ENCODE data around the gene ZMIZ1. TPM values are rescaled to one million over a fixed set of nuclear protein-coding genes. Genes with fewer than 3 reads are reported as not detected.

The ZMIZ1 gene
- total RNA-seq, 1 experiment from 2014 or later = 22.3 TPM

DNA sequence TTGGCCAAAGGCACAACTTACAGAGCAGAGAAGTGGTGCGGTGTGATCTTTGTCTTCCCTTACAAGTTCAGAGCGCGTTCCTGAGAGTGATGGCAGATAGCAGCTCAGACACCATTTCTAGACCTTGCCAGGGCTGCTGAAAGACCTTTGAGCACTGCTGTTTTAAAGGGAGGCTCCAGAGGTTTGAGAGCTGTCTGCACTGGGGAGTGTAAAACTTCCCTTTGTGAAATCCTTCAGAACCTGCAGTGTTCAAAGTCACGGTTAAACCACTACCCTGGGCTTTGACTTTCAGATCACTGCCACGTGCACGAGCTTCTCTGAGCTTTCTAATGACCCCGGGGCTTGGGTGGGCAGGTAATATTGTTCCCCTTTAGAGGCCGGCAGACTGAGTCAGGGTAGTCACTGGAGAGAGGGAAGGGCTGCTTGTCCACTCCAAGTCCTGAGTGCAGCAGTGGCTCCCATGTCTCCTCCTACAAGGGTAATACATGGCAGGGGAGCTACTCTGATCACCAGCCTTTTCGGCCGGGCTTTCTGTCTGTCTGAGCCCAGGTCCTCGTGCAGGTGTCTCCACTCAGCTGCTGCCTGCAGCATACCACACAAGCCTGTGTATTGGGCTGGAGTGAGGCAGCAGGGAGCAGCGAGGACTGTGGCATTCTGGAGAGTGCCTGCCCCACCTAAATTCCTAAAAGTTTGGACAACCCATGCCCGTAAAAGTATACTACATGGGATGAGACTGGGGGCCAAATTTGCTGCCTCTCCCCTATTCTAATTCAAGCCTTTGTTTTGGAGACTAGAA is 63.3 kb downstream of the ZMIZ1 start:
- H3K4me1 ChIP-seq (replicated peaks) = peaks cover 50% of the 10 kb centered on the region
- H3K36me3 ChIP-seq = peaks cover 82% of the 10 kb centered on the region
- H3K27ac ChIP-seq = no peak overlapping the region
- no peaks in the 10 kb centered on the region for H3K27me3 ChIP-seq (replicated peaks)
- DNase-seq (ENCODE audit: low read depth in 1 of 2, low spot score in 2 of 2) = no peak
- no peak overlapping the region for H3K4me3 ChIP-seq
- no peaks in the 10 kb centered on the region for H3K9me3 ChIP-seq (replicated peaks)

DNA sequence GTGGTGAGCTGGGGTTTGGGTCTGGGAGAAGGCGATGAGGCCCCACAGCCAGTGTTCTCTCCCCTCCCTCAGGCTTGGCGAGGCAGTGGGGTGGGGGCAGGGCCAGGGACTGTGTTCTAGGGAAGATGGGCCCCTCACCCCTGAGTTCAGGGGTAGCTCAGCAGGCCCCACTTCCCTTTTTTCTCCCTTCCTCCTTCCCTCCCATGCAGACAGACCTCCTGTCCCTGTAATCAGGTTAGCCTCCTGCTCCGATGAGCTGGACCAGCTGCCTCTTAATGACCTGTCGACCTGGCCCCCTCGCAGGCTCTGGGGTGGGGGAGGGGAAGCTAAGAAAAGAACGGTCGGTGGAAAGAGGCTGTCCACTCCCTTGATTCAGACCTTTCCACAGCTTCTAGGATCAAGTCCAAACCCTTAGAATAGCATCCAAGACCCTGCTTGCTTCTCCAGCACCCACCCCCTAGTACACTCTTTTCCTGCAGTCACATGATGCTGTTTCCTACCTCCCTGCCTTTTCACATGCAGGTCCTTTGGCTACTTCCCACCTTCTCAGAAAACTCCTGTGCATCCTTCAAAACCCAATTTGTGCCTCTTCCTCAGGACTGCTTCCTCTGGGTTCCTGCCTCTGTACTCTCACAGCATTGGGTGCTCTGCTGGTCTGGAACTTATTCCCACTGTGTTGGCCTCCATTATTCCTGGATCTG is 64.1 kb downstream of the ZMIZ1 start:
- H3K27me3 ChIP-seq (replicated peaks) = no peaks in the 10 kb centered on the region
- peaks cover 50% of the 10 kb centered on the region for H3K4me1 ChIP-seq (replicated peaks)
- no peak for DNase-seq (ENCODE audit: low read depth in 1 of 2, low spot score in 2 of 2)
- H3K27ac ChIP-seq = no peak overlapping the region
- H3K4me3 ChIP-seq = no peak overlapping the region
- H3K36me3 ChIP-seq = peaks cover 83% of the 10 kb centered on the region
- no peaks in the 10 kb centered on the region for H3K9me3 ChIP-seq (replicated peaks)

DNA sequence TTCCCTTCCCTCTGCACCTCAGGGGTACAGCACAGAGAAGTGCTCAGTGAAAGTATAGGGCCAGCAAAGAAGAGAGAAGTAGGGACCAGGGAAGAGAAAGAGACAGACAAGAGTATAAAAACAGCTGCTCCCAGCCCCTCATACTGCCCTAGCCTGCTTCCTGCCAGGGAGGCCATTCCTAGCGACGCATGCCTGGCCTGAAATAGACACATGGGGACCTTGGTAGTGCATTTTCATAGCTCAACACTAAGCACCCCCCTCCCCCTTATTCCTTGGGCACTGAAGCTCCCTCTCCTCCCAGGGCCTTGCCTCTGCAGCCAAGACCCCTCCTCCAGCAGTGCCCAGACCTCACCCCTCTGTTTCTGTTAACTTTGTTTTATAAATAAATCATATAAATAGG is 64.7 kb downstream of the ZMIZ1 start:
- Histone ChIP-seq H3K9me3 (replicated peaks) (no peaks in the 10 kb centered on the region), H3K36me3 (peaks cover 83% of the 10 kb centered on the region), H3K27me3 (replicated peaks) (no peaks in the 10 kb centered on the region), H3K27ac (no peak overlapping the region), H3K4me1 (replicated peaks) (peaks cover 50% of the 10 kb centered on the region), H3K4me3 (no peak overlapping the region)
- DNase-seq (ENCODE audit: low read depth in 1 of 2, low spot score in 2 of 2) = no peak

DNA sequence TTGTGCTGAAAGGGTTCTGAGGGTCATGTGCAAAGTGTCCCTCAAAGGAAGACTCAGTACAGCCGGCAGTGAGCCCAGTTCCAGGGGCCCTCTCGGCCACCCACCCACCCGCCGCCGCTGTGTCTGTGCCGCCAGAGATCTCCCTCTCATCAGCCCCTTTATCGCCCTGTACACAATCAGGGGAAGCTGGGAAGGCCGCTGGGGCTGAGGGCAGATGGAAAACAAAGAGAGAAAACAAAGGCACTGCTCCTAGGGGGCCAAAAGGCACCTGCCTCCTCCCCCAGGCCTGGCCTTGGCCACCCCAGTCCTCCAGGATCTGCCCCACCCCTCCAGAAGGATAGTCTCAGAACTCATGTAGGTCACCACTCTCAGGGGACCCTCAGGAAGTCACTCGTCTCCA is 67.0 kb downstream of the ZMIZ1 start:
- Histone ChIP-seq H3K27me3 (replicated peaks) (no peaks in the 10 kb centered on the region), H3K4me1 (replicated peaks) (peaks cover 47% of the 10 kb centered on the region), H3K4me3 (no peak overlapping the region), H3K36me3 (peaks cover 85% of the 10 kb centered on the region), H3K9me3 (replicated peaks) (no peaks in the 10 kb centered on the region), H3K27ac (no peak overlapping the region)
- DNase-seq (ENCODE audit: low read depth in 1 of 2, low spot score in 2 of 2) = no peak

DNA sequence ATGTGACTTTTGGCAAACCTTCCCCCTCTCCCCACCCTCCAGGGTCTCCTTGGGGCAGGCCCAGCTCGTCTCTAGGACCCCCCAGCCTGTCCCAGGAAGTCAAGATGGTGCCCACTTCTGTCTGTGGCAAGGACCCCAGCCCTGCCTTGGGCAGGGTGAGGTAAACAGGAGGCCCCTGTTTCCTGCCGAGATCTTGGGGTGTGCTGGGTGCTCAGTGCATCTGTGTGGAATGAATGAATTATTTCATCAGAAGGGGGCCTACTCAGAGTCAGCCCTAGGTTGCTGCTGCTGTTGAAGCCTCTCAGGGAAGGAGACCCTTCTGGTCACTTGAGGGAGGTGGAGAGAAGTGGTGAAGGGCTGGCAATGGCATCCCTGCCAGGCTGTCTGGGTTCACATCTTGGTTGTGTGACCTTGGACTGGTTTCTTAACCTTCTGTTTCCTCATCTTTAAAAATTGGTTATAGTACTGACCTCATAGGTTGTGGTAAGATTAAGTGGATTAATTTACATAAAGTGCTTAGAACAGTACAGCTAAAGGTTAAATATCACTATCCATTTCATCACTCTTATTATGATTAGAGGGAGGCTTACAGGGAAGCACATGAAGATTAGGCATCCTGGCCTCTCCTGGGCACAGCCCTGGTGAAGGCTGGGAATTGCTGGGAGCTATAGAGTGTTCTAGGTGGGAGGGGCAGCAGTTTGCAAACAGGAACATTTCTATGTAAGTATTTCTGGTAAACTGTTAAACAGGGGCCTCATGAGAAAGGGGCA is 67.7 kb downstream of the ZMIZ1 start:
- Histone ChIP-seq H3K4me3 (no peak overlapping the region), H3K27me3 (replicated peaks) (no peaks in the 10 kb centered on the region), H3K36me3 (peaks cover 85% of the 10 kb centered on the region), H3K9me3 (replicated peaks) (no peaks in the 10 kb centered on the region), H3K27ac (no peak overlapping the region), H3K4me1 (replicated peaks) (peaks cover 48% of the 10 kb centered on the region)
- no peak for DNase-seq (ENCODE audit: low read depth in 1 of 2, low spot score in 2 of 2)

DNA sequence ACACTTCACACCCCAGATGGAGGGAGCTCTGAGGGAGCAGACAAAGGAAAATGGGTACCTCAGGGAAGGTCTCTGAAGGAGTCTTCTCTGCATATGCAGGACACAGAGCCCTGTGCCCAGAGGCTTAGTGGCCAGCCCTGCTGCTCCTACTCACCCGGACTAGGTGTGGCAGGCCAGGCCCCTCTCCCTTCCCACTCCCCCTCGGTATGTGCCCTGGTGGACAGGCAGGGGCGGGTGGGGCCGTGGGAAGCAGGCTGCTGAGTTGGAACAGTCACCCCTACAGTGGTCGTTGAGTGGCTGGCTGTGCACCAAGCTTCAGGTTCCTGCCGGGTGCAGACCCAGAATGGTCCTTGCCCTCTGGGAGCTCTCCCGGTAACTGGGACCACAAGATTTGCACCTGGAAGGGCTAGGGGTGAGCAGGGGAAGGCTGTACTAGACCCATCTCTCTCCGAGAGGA is 68.6 kb downstream of the ZMIZ1 start:
- Histone ChIP-seq H3K4me1 (replicated peaks) (peaks cover 58% of the 10 kb centered on the region), H3K36me3 (peaks cover 85% of the 10 kb centered on the region), H3K9me3 (replicated peaks) (no peaks in the 10 kb centered on the region), H3K27ac (peak overlapping the region; percentile 19), H3K4me3 (no peak overlapping the region), H3K27me3 (replicated peaks) (no peaks in the 10 kb centered on the region)
- DNase-seq (ENCODE audit: low read depth in 1 of 2, low spot score in 2 of 2) = no peak

DNA sequence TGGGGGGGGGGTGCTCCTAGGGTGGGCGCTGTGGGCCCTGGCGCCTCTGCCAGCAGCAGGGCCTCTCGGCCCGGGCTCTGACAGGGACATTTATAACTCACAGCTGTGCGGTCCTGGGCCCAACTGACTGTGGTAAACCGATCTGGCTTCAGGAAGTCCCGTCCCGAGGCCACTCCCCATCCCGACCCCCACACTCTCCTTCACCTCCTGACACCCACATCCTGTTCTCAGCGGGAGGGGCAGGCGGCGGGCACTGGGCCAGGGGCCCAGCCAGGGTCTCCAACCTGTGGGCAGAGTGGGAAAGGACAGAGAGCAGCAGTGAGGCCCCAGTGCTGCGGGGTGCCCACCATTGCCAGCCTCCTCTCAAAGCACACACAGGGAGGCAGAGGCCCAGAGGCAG is 69.1 kb downstream of the ZMIZ1 start:
- Histone ChIP-seq H3K4me1 (replicated peaks) (peaks cover 59% of the 10 kb centered on the region), H3K36me3 (peaks cover 89% of the 10 kb centered on the region), H3K27ac (peak overlapping the region; percentile 19; the same call in 1 of the 2 replicates), H3K4me3 (no peak overlapping the region), H3K27me3 (replicated peaks) (no peaks in the 10 kb centered on the region), H3K9me3 (replicated peaks) (no peaks in the 10 kb centered on the region)
- no peak for DNase-seq (ENCODE audit: low read depth in 1 of 2, low spot score in 2 of 2)

DNA sequence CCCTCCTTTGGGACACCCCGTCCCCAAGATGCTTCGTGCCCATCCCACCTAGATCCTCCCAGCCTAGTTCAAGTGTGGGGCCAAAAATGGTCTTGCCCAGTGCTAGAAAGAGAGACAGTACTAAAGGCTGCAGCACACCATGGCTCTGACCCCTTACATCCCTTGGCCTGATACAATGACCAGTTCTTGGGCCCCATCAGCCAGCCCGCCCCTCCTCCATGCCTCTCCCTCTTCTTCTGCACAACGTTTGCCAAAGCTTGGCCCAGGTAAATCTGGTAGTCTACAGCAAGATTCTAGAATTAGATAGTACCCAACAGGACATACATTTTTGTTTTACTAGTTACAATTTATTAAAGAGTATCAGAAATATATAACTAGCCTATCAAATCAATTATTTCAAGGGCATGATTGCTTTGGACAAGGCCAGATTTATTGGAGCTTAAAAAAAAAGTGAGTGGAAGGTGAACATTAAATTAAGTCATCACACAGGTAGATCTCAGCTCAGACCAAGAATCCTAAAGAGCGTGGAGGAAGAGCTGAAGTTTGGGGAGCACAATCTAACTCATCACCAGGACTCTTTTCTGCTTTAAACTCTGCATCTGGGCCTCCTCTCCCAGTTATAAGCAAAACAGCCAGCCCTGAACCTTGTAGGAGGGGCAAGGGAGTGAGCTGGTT is 69.8 kb downstream of the ZMIZ1 start:
- Histone ChIP-seq H3K27ac (0 out of 2 replicates have a peak overlapping the region, but pooled peaks have one; percentile 8), H3K4me3 (no peak overlapping the region), H3K9me3 (replicated peaks) (no peaks in the 10 kb centered on the region), H3K36me3 (peaks cover 90% of the 10 kb centered on the region), H3K27me3 (replicated peaks) (no peaks in the 10 kb centered on the region), H3K4me1 (replicated peaks) (peaks cover 60% of the 10 kb centered on the region)
- no peak for DNase-seq (ENCODE audit: low read depth in 1 of 2, low spot score in 2 of 2)

DNA sequence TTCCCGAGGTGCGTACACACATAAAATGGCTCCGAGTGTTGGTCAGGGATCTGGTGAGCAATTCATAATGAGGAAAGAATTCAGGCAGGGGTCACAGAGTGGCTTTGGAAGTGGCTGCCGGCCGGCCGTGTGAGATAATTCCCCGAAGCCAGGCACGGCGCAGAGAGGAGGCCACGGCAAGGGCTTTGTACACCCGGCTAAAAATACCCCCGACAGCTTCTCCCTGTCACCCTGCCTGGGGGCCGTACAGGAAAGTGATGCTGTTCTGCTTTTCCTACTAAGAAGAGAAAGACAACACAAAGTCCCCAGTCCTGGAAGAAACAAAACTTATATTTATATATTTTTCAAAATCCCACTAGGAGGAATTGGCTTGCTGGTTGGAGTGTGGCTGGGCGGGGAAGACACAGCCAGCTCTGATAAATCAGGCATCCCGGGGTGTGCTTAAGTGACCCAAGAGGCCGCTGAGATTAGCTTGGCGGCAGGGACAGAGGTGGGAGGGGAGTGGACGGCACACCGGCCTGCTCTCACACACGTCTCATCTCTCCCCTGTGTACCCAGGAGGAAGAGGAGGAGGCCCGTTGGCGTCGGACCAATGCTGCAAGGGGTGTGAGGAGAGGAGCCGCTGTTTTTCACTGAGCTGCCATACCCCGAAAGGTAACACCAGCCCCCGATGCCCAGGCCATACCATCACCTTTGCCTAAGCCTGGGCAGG is 70.5 kb downstream of the ZMIZ1 start:
- Histone ChIP-seq H3K4me1 (replicated peaks) (peaks cover 66% of the 10 kb centered on the region), H3K36me3 (peaks cover 90% of the 10 kb centered on the region), H3K4me3 (no peak overlapping the region), H3K9me3 (replicated peaks) (no peaks in the 10 kb centered on the region), H3K27me3 (replicated peaks) (no peaks in the 10 kb centered on the region), H3K27ac (no peak overlapping the region)
- DNase-seq (ENCODE audit: low read depth in 1 of 2, low spot score in 2 of 2) = no peak

DNA sequence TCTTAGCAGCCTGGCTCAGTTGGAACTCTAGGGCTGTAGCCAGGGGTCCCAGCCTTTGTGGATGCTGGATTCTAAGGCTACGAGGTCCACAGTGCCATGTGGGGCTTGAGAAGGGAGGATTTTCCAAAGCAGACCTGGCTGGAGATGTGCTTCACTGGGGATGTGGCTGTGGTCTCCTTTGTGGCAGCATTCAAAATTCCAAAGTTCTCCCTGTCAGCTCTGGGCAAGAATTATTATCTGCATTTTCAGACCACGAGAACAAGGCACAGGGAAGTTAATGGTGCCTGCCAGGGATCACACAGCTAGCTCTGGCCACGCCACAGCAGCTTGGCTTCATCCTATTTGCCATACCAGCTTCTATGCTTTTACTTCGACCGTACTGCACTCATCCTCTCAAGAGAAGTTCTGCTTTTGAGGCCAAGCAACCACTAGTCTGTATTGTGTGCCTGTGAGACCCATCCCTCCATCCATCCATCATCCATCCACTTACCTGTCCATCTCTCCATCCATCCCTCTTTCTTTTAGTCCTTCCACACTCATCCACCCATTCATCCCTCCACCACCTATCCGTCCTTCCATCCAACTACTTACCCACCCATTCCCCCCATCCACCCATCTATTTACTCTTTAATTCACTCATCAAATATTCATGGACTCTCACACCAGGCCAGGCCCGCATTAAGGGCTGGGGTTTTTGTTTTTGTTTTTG is 71.5 kb downstream of the ZMIZ1 start:
- H3K4me1 ChIP-seq (replicated peaks) = peaks cover 76% of the 10 kb centered on the region

DNA sequence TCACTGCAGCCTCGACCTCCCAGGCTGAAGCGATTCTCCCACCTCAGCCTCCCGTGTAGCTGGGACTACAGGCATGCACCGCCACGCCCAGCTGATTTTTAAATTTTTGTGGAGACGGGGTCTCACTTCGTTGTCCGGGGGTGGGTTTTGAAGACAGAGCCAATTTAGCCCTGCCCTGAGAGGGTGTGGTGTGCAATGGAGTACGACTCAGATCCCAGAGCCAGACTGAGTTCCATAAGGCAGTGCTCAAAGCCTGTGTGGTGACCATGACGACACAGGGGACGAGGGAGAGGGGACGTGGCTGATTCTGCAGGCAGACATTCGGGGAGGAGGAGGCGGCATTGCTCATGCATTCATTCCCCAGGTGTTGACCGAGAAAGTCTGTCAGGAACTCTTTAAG is 72.1 kb downstream of the ZMIZ1 start:
- Histone ChIP-seq H3K4me1 (replicated peaks) (peaks cover 82% of the 10 kb centered on the region), H3K36me3 (peaks cover 84% of the 10 kb centered on the region), H3K27ac (no peak overlapping the region), H3K4me3 (no peak overlapping the region), H3K9me3 (replicated peaks) (no peaks in the 10 kb centered on the region), H3K27me3 (replicated peaks) (no peaks in the 10 kb centered on the region)
- DNase-seq (ENCODE audit: low read depth in 1 of 2, low spot score in 2 of 2) = no peak

More for the DNA sequence above, 71.5 kb downstream of the ZMIZ1 start:
- Histone ChIP-seq H3K4me3 (no peak overlapping the region), H3K9me3 (replicated peaks) (no peaks in the 10 kb centered on the region), H3K27ac (no peak overlapping the region), H3K27me3 (replicated peaks) (no peaks in the 10 kb centered on the region), H3K36me3 (peaks cover 90% of the 10 kb centered on the region)
- DNase-seq (ENCODE audit: low read depth in 1 of 2, low spot score in 2 of 2) = no peak

DNA sequence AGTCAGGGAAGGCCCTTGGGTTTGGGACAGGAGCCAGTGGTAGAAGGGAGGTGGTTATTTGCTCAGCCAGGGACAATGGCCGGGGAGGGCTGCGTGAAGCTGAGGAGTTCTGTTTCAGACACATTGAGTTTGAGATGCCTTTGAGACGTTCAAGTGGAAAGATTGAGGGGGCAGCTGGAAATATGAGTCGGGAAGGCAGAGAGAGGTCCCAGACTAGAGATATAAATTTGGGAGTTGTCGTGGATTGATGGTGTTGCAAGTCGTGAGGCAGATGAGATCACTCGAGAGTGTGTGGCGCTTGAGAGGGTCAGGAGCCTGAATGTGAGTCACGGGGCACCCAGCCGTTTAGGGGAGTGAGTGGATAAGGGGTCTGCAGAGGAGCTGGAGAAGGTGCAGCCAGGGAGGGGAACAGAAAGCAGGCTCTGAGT is 73.3 kb downstream of the ZMIZ1 start:
- no peak for DNase-seq (ENCODE audit: low read depth in 1 of 2, low spot score in 2 of 2)
- no peaks in the 10 kb centered on the region for H3K9me3 ChIP-seq (replicated peaks)
- H3K27ac ChIP-seq = no peak overlapping the region
- H3K27me3 ChIP-seq (replicated peaks) = no peaks in the 10 kb centered on the region
- peaks cover 88% of the 10 kb centered on the region for H3K4me1 ChIP-seq (replicated peaks)
- no peak overlapping the region for H3K4me3 ChIP-seq
- peaks cover 80% of the 10 kb centered on the region for H3K36me3 ChIP-seq
